Measurements from ENCODE around the gene HIPK3.

HIPK3 gene

GRCh38 chr11:33390944-33391892 lies 134.0 kb downstream of the HIPK3 start:
- no peak for DNase-seq (ENCODE audit: low spot score)

DNA sequence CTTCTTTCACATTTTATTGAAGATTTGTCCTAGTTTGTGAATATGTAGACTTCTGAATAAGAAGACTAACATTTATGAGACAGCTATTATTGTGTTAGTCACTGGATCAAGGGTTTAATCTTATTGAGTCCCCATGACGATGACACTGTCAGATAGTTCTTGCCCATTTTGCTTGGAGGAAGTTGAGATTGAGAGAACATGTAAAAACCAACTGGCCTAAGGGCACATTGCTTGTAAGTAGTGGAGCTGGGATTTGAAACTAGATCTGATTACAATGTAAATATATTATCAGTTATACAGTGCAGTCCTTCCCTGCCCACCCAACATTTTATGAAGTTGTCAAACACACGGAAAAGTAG lies 134.7 kb downstream of the HIPK3 start:
- DNase-seq (ENCODE audit: low spot score): no peak

GRCh38 chr11:33394431-33395109 lies 137.4 kb downstream of the HIPK3 start:
- DNase-seq (ENCODE audit: low spot score): no peak

DNA sequence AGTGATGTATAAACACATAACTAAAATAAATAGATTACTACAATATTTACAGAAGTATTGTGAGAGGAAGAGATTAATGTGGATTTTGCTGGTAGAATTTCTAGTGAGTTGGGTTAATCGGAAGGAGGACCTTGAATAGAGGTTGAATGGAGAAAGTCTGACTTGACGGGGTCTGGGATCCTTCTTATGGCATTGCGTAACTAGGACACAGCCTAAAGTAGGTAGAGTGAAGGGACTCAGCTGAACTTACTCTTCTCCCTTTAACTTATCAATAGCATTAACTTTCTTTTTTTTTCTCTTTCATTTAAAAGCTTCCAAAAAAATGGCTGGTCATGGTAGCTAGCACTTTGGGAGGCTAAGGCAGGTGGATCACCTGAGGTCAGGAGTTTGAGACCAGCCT lies 139.2 kb downstream of the HIPK3 start:
- no peak for DNase-seq (ENCODE audit: low spot score)

DNA sequence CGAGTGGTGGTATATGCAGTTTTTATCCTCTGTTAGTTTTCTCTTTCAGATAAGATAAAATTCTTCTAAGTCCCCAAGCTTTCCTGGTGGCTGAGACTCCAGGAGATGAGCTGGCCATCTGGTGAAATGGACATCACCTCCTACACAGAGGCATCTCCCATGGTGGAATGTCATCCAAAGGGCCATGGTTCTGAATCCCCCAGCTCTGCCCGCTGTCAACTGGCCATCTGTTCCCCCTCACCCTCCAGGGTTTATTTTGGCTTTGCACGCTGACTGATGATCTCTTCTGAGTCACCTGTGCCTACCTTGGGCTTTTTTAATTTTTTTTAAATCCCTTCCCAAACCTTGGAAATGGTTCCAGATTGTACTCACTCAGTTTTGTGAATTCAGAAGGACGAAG lies 142.2 kb downstream of the HIPK3 start:
- no peak for DNase-seq (ENCODE audit: low spot score)

GRCh38 chr11:33402066-33402465 lies 144.9 kb downstream of the HIPK3 start:
- peak; percentile 31 for DNase-seq (ENCODE audit: low spot score)

DNA sequence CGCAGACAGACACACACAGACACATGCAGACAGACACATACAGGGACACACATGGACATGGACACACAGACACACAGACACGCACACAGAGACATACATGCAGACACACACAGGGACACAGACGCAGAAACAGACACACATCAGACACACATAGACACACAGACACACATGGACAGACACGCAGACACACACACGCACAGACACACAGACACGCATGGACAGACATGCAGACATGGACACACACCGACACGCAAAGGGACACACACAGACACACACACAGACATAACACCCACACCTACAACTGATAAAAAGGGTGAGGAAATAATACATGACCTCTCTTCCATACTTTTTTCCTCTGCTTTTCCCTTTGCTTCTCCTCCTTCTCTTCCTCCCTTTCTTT lies 146.2 kb downstream of the HIPK3 start:
- no peak for DNase-seq (ENCODE audit: low spot score)

DNA sequence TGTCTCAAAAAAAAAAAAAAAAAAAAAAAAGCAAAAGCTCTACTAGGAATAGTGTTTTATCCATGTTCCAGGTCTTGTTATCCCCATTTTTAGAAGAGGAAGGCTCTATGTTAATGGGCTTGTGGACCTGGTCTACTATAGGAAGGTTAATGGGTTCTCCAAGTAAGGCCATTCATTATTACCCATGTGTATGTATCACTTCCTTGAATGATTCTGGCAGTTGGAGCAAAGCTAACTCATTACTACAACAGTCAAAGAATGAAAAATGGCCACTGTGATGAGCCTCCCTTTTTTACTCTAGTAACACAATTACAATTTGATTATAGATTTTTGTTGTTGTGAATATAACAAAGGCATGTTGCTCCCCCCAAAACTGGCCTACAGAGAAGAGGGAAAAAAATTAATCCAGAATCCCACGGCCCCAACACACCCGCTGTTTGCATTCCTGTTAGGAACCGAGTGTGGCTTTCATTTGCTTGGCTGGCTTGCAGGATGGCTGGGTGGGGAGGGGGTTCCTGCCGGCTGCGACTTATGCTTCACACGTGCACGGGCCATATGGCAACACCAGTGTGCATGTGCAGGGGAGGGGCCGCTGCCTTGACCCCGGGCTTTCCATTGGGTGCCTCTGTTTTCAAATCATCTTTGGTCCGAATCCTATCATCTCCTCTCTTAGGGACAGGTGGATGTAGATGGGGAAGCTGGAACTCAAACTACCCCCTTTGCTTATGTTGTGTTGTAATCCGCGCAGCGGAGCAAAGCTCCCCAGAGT lies 148.8 kb downstream of the HIPK3 start:
- DNase-seq (ENCODE audit: low spot score): no peak
